Subcutaneous adipose tissue (tissue), 4 donors: Measurements from ENCODE around the gene PHRF1. TPM values are rescaled to one million over a fixed set of nuclear protein-coding genes. Genes with fewer than 3 reads are reported as not detected.

Source experiments
- total RNA-seq, 4 donors: library from RNA; depleted of rRNA; stranded (reverse); fragments of >200 nt; gene quantifications; one replicate each; pipeline ENCODE4 v1.1.0, GENCODE V29; 2016
- TF ChIP-seq, protein P1 (sequence below): fragments of 450-650 bp; IDR thresholded peaks from one replicate; pipeline ENCODE4 v1.5.1; 2016; ENCODE audit warnings: low read depth, mild to moderate bottlenecking, control low read depth, antibody characterized with exemption, moderate library complexity

PHRF1 gene
- total RNA-seq, 4 donors from 2014 or later = 9.0 to 28.4 (median 12.6) TPM

DNA sequence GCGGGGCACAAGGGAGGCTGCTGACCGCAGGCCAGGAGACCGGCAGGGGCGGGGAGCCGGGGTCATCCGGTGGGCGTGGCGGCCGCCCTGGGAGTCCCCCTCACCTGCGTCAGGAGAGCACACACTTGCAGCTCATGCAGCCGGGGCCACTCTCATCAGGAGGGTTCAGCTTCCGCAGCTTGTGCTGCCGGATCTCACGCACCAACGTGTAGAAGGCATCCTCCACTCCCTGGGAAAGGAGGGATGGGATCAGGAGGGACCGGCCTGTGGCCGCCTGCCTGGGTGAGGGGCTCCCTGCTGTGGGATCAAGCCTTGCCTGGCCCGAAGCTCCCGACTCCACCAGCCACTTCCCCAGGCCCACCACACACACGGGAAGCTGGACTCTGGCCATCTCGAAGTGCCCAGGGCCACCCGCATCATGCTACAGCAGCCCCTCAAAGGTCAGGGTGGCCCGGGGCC, 43.7 kb upstream of the PHRF1 start:
- TF ChIP-seq, protein P1, sequence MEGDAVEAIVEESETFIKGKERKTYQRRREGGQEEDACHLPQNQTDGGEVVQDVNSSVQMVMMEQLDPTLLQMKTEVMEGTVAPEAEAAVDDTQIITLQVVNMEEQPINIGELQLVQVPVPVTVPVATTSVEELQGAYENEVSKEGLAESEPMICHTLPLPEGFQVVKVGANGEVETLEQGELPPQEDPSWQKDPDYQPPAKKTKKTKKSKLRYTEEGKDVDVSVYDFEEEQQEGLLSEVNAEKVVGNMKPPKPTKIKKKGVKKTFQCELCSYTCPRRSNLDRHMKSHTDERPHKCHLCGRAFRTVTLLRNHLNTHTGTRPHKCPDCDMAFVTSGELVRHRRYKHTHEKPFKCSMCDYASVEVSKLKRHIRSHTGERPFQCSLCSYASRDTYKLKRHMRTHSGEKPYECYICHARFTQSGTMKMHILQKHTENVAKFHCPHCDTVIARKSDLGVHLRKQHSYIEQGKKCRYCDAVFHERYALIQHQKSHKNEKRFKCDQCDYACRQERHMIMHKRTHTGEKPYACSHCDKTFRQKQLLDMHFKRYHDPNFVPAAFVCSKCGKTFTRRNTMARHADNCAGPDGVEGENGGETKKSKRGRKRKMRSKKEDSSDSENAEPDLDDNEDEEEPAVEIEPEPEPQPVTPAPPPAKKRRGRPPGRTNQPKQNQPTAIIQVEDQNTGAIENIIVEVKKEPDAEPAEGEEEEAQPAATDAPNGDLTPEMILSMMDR = no peak

DNA sequence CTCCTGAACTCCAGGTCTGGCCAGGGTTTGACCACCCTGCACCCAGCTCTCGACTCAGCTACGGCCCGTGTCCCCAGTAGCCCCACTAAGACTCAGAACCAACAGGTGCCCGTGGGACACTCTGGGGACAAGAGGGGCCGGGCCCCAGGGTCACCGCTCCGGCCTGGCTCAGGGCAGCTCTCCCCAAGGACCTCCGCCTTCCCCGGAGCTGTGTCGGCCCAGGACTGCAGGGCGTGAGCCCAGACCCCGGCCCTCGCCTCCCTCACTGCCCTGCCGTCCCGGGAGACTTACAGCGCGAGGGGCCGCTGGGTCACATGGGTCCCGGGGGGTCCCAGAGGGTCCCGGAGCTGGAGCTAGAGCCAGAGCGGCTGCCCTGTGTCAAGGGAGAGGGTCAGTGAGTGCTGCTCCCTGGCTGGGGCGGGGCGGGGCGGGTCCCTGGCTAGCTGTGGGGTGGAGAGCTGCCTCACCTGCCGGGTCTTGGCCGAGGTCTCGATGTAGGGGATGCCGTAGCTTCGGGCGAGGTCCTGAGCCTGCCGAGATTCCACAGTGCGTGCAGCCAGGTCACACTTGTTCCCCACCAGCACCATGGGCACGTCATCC, 43.2 kb upstream of the PHRF1 start:
- TF ChIP-seq, protein P1 = no peak

DNA sequence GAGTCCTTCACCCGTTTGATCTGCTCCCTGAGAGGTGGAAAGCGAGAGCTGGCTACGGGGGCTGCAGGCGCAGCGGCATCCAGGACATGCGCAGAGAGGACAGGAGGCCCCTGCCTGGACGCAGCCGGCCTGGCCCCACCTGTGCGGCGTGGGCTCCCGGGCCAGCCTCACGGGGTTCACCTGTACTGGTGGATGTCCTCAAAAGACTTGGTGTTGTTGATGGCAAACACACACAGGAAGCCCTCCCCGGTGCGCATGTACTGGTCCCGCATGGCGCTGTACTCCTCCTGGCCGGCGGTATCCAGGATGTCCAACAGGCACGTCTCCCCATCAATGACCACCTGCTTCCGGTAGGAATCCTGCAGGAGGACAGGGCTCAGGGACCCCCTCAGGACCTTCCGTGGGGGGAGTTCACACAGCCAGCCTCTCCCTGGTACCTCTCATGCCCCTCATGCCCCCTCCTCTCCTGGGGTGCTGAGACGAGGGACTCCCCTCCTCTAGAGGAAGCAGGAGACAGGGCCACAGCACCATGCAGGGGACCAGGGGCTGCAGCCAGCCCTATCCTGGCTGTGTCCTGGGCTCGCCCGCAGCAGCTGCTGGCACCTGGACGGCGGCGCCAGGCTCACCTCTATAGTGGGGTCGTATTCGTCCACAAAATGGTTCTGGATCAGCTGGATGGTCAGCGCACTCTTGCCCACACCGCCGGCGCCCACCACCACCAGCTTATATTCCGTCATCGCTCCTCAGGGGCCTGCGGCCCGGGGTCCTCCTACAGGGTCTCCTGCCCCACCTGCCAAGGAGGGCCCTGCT, 42.5 kb upstream of the PHRF1 start:
- TF ChIP-seq, protein P1 = no peak

DNA sequence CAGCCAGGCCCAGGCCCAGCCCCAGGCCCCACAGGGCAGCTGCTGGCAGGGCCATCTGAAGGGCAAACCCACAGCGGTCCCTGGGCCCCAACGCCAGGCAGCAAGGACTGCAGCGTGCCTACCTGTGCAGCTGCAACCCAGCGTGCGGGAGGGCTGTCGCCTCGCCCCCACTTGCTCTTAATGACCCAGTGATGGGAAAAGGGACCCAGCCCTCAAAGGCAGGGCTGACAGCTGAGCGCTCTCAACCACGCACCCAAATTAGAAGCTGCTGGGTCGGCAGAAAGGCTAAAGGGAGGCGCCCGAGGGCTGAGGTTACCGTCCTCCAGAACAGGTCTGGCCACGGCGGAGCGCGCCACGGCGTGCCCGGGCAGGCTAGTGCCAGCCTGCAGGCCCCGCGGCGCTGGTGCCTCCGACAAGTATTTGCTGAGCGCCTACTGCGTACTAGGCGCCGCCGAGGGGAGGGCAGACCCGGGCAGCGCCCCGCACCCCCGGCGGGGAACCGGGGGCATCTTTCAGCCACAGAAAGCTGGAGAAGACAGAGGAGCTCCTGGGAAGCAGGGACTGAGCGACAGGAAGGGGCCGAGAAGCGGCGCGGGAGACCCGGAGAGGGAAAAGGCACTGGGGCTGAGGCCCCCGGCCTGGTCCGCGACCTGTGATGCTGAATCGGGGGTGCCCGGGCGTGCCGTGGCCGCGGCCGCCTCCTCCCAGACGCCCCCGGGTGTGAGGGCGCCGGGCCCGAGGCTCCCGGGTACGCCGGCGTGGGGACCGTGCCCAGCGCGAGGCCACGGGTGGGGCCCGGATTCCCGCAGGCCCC, 41.7 kb upstream of the PHRF1 start:
- TF ChIP-seq, protein P1 = no peak

DNA sequence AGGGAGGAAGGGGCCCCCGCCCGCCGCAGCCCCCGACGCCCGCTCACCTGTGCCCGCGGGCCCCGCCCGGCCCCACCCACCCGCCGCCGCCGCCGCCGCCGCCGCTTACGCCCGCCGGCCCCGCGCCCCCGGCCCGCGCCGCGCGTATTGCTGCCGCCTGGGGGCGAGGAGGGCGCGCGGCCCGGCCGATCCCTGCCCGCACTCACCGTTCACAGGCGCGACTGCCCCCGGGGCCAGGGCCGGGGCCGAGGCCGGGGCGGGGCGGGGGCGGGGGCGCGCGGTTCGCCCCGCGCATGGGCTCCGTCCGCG, 41.1 kb upstream of the PHRF1 start:
- TF ChIP-seq, protein P1 = no peak

DNA sequence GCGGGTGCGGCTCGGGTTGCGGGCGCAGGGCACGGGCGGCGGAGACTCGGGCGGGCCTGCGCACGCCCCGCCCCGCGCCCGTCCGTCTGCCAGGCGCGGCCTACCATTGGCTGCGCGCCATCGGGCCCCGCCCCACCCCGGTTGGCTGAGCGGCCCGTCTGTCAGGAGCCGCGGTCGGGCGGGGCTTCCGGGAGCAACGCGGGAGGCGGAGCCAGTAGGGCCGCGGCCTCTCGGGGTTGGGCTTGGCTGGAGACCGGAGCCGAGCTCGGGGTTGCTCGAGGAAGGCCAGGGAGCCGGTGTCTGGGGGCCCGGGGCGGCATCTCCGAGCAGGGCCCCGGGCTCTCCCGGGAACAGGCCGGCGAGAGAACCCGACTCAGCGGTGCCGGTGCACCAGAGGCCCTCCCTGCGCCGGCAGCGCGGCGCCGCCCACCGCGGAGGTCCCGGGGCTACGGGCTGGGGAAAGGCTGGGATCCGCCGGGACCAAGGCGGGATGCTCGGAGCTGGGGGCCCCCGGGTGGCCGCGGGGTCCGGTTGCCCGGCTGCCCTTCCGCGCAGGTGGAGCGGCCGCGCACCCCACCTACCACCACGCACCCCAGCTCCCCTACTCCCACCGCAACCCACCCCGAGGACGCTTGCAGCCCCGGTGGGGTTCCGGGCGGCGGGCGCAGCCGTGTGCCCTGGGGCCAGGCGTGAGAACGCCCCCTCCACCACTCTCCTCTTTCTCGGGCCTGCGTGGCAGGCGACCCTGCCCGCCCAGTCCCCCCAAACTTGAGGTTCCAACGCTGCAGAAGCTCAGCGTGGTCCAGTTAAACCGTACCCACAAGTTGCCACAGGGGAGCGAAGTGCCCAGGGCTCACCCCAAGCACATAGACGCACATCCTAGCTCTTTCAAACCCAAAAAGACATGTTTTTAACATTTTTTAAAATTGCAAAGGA, 40.5 kb upstream of the PHRF1 start, which contains the start of gene HRAS:
HRAS (minus strand) TSS at position 58 of the 936 bp plus-strand sequence.
- TF ChIP-seq, protein P1 = no peak
